Skeletal muscle satellite cell (primary cell): ENCODE data around the gene TARBP2.
A peak's percentile ranks its signal among the peaks of the same experiment; 100 is the strongest.

ENCODE experiments used
- H3K27me3 ChIP-seq: 2 replicates; pipeline ENCODE4 v1.7.0; 2013; ENCODE audit warnings: low read length; ENCODE audit not compliant: control insufficient read depth, insufficient read depth
- H3K36me3 ChIP-seq: 2 replicates; pipeline ENCODE4 v1.7.0; 2013; ENCODE audit warnings: mild to moderate bottlenecking, control low read depth, low read length; ENCODE audit not compliant: insufficient read depth
- H3K4me1 ChIP-seq: 2 replicates; pipeline ENCODE4 v1.7.0; 2013; ENCODE audit warnings: low read length; ENCODE audit not compliant: control insufficient read depth, insufficient read depth
- H3K4me2 ChIP-seq: 2 replicates; pipeline ENCODE4 v1.7.0; 2013; ENCODE audit warnings: mild to moderate bottlenecking, low read length
- H3K4me3 ChIP-seq: 2 replicates; pipeline ENCODE4 v1.7.0; 2013; ENCODE audit warnings: low read length
- H3K9ac ChIP-seq: 2 replicates; pipeline ENCODE4 v1.7.0; 2013; ENCODE audit warnings: mild to moderate bottlenecking, low read depth, low read length, moderate library complexity
- H3K9me3 ChIP-seq: replicated peaks from 2 replicates; pipeline ENCODE4 v1.7.0; 2013; ENCODE audit warnings: mild to moderate bottlenecking, control low read depth, low read length

TARBP2 gene

GRCh38 chr12:53500142-53500775 lies 824 bp upstream of the TARBP2 start:
- Histone ChIP-seq H3K9me3 (no peaks in the 10 kb centered on the region), H3K4me3 (peak overlapping the region; percentile 76), H3K9ac (peak overlapping the region; percentile 90), H3K27me3 (no peaks in the 10 kb centered on the region), H3K36me3 (peaks cover 13% of the 10 kb centered on the region), H3K4me2 (peak overlapping the region; percentile 96), H3K4me1 (peaks cover 49% of the 10 kb centered on the region)

DNA sequence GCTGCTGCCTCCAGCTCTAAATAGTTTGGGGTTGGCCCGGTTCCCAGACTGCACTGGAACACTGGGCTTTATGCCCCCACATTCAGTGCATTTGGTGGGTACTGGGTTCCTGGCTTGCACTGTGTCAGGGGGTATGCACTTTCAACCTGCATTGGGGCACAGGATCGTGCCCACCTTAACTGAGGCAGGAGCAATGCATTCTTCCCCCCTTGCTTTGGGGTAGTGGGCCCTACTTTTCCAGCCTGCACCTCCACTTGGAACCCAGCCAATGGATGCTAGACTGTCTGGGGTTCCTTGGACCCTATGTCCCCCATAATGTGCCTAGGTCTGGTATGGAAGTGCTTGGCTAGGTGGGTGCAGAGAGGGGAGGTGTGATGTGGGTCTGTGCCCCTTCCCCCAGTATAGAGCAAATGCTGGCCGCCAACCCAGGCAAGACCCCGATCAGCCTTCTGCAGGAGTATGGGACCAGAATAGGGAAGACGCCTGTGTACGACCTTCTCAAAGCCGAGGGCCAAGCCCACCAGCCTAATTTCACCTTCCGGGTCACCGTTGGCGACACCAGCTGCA lies 615 bp downstream of the TARBP2 start:
- H3K4me2 ChIP-seq, result peak overlapping the region; percentile 96
- H3K36me3 ChIP-seq, result peaks cover 14% of the 10 kb centered on the region
- peak overlapping the region; percentile 94 for H3K9ac ChIP-seq
- peak overlapping the region; percentile 88 for H3K4me3 ChIP-seq
- peaks cover 54% of the 10 kb centered on the region for H3K4me1 ChIP-seq
- H3K9me3 ChIP-seq, result no peaks in the 10 kb centered on the region
- no peaks in the 10 kb centered on the region for H3K27me3 ChIP-seq

DNA sequence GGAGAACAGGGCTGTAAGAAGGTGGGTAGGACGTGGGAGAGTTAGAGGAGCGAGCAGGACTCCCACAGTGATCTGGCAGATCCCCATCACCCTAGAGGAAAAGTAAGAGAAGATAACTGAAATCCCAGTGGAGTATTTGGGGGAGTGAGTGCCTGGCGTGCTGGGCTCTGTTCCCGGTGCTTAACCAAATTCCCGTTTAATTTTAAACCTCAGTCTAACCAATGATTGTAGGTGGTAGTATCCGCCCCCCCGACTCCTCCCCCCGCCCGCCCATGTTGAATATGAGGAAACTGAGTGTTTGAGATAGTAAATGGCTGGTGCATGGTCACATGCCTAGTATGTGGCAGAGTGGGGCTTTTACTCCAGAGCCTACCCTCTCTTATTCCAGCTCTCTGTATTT lies 1.2 kb downstream of the TARBP2 start:
- Histone ChIP-seq H3K4me1 (peaks cover 58% of the 10 kb centered on the region), H3K9ac (peak overlapping the region; percentile 94), H3K27me3 (no peaks in the 10 kb centered on the region), H3K9me3 (no peaks in the 10 kb centered on the region), H3K36me3 (peaks cover 21% of the 10 kb centered on the region), H3K4me2 (peak overlapping the region; percentile 96), H3K4me3 (peak overlapping the region; percentile 88)

- peaks cover 26% of the 10 kb centered on the region for H3K36me3 ChIP-seq
- no peak overlapping the region for H3K9ac ChIP-seq
- no peak overlapping the region for H3K4me3 ChIP-seq
These were observed 2.1 kb downstream of the TARBP2 start for GRCh38 chr12:53502983-53503728.

DNA sequence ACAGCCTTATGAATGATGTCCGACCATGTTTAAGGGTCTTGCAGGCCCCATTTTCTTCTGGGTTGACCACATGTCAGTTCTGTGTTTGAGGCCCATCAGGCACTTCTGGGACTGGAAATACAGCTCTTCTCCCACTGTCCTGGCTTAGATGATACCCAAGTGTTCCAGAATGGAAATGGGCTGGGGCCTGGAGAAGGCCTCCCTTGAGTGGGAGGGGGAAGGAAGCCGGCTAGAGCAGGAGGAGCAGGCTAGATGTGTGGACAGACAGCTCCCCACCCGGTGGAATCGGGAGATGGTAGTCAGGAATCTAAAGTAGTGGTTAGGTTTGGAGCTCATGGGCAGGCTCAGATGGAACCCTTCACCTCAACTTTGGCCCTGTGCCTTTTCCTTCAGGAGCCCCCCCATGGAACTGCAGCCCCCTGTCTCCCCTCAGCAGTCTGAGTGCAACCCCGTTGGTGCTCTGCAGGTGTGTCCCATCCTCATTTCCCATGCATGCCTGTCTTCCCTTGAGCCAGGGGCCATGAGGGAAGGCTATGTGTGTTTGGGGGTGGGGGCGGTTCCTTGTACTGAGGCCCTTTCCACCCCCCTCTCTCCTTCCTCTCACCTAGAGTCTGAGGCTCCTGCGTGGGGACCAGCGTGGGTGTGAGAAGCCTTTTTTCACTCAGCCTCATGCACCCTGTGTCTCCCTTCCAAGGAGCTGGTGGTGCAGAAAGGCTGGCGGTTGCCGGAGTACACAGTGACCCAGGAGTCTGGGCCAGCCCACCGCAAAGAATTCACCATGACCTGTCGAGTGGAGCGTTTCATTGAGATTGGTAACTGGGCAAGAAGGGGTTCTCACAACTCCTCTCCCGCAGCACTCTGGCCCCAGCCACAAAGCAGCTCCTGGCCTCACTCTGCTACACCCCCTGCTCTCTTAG lies 3.2 kb downstream of the TARBP2 start:
- Histone ChIP-seq H3K4me2 (no peak overlapping the region), H3K36me3 (peaks cover 32% of the 10 kb centered on the region), H3K4me3 (no peak overlapping the region), H3K9ac (no peak overlapping the region), H3K9me3 (no peaks in the 10 kb centered on the region), H3K27me3 (no peaks in the 10 kb centered on the region), H3K4me1 (peaks cover 51% of the 10 kb centered on the region)

More at GRCh38 chr12:53502983-53503728, 2.1 kb downstream of the TARBP2 start:
- H3K4me1 ChIP-seq, result peaks cover 56% of the 10 kb centered on the region
- no peaks in the 10 kb centered on the region for H3K27me3 ChIP-seq
- H3K4me2 ChIP-seq, result no peak overlapping the region
- no peaks in the 10 kb centered on the region for H3K9me3 ChIP-seq

DNA sequence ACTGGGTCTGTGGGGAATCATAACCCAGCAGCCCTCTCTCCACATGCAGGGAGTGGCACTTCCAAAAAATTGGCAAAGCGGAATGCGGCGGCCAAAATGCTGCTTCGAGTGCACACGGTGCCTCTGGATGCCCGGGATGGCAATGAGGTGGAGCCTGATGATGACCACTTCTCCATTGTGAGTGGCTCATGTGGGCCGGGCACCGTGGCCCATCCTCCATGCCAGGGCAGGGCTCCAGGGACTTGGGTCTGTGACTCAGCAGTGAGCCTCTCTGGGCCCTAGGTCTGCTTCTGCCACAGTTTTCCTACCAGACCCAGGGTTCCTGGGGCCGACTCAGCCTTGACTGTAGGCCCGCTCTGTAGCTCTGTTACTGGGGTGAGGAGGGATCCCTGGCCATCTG lies 4.0 kb downstream of the TARBP2 start:
- peak overlapping the region; percentile 72 for H3K9ac ChIP-seq

GRCh38 chr12:53505555-53506449 lies 4.7 kb downstream of the TARBP2 start:
- Histone ChIP-seq H3K9ac (peak overlapping the region; percentile 72), H3K27me3 (no peaks in the 10 kb centered on the region), H3K9me3 (no peaks in the 10 kb centered on the region), H3K4me3 (no peak overlapping the region), H3K4me2 (peak overlapping the region; percentile 42), H3K36me3 (peaks cover 35% of the 10 kb centered on the region), H3K4me1 (peaks cover 43% of the 10 kb centered on the region)

More for the DNA sequence above, 4.0 kb downstream of the TARBP2 start:
- H3K36me3 ChIP-seq, result peaks cover 32% of the 10 kb centered on the region
- no peaks in the 10 kb centered on the region for H3K27me3 ChIP-seq
- H3K4me2 ChIP-seq, result peak overlapping the region; percentile 17
- no peaks in the 10 kb centered on the region for H3K9me3 ChIP-seq
- no peak overlapping the region for H3K4me3 ChIP-seq
- peaks cover 46% of the 10 kb centered on the region for H3K4me1 ChIP-seq

DNA sequence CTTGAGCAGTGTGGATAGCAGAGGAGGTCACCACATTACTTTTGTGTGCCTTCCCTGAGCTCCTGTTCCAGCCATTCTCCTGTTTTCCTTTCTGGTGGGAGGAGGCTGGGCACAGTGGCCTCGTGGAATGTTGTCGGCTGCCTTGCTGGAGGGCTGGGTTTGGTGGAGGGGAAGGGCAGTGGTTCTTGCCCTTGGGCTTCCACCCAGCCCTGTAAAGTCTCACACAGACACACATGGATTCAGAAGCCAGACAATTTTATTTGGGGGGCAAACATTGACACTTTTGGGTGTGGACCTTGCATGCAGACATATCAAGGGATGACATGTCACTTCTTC lies 5.3 kb downstream of the TARBP2 start:
- H3K4me3 ChIP-seq, result no peak overlapping the region
- H3K9me3 ChIP-seq, result no peaks in the 10 kb centered on the region
- peak overlapping the region; percentile 42 for H3K4me2 ChIP-seq
- peaks cover 41% of the 10 kb centered on the region for H3K4me1 ChIP-seq
- peaks cover 38% of the 10 kb centered on the region for H3K36me3 ChIP-seq
- H3K27me3 ChIP-seq, result no peaks in the 10 kb centered on the region
- H3K9ac ChIP-seq, result peak overlapping the region; percentile 35

- Histone ChIP-seq H3K27me3 (no peaks in the 10 kb centered on the region), H3K4me3 (no peak within 1 kb of the TSS), H3K9ac (peak within 1 kb of the TSS; percentile 35), H3K4me2 (peak within 1 kb of the TSS; percentile 42), H3K4me1 (peaks cover 35% of the 10 kb centered on the region), H3K9me3 (no peaks in the 10 kb centered on the region), H3K36me3 (peaks cover 44% of the 10 kb centered on the region)
These were observed 6.0 kb downstream of the TARBP2 start, which contains the start of gene NPFF for GRCh38 chr12:53506881-53507602. Gene NPFF (minus strand): TSS chr12:53507484. CDS start chr12:53507474, 10 bp downstream.

- Histone ChIP-seq H3K36me3 (peaks cover 49% of the 10 kb centered on the region), H3K27me3 (no peaks in the 10 kb centered on the region), H3K9me3 (no peaks in the 10 kb centered on the region), H3K4me3 (no peak overlapping the region), H3K4me2 (no peak overlapping the region), H3K9ac (no peak overlapping the region), H3K4me1 (peaks cover 33% of the 10 kb centered on the region)
These were observed 6.5 kb downstream of the TARBP2 start for GRCh38 chr12:53507603-53507885.
